K562 (cell line): ENCODE results near the gene KAT2B. TPM values are rescaled to one million over a fixed set of nuclear protein-coding genes. Genes with fewer than 3 reads are reported as not detected.

Experiments used
- CLOCK ChIP-seq: fragments of 250-450 bp; sonication (Bioruptor Pico); IDR thresholded peaks from 2 replicates; pipeline ENCODE4 v1.4.0; 2020; ENCODE audit warnings: mild to moderate bottlenecking, moderate library complexity, borderline replicate concordance
- HOMEZ ChIP-seq: fragments of 250-450 bp; sonication (Bioruptor Pico); IDR thresholded peaks from 2 replicates; pipeline ENCODE4 v1.4.0; 2020; ENCODE audit warnings: mild to moderate bottlenecking, moderate library complexity
- KDM4B ChIP-seq, 2 experiments: fragments of 450-650 bp in 1 of 2; sonication (generic) in 1 of 2; IDR thresholded peaks; 2 replicates each; pipeline ENCODE4 v1.6.1; 2016 to 2017; ENCODE audit warnings: borderline replicate concordance in 2 of 2, antibody characterized with exemption in 1 of 2, low read depth in 1 of 2, mild to moderate bottlenecking in 1 of 2
- RBM15 ChIP-seq: fragments of 200-400 bp; formaldehyde crosslinking; IDR thresholded peaks from 2 replicates; pipeline ENCODE4 v1.6.1; 2018; ENCODE audit warnings: mild to moderate bottlenecking, low read length, moderate library complexity; ENCODE audit not compliant: insufficient read depth
- SRSF9 ChIP-seq: fragments of 200-400 bp; formaldehyde crosslinking; IDR thresholded peaks from 2 replicates; pipeline ENCODE4 v1.6.1; 2017; ENCODE audit warnings: low read depth, low read length, borderline replicate concordance
- ZNF609 ChIP-seq: sonication (generic); formaldehyde crosslinking; IDR thresholded peaks from 2 replicates; pipeline ENCODE4 v1.8.1; 2023; ENCODE audit warnings: missing genetic modification reagents, mild to moderate bottlenecking, borderline replicate concordance
- polyA plus RNA-seq, 8 experiments: library from polyadenylated mRNA; depleted of rRNA in 4 of 8; stranded (reverse) in 5 of 8; unstranded in 3 of 8; fragments of >200 nt; fragmentation: Nextera tagmentation in 2 of 8; fragmentation: Illumina TruSeq in 1 of 8; extraction: Ambion mirVana in 2 of 8; extraction: Trizol in 1 of 8; gene quantifications; 2 replicates each; pipeline versions ENCODE4 v1.2.1 to v1.2.3, GENCODE V29; 2011 to 2014; ENCODE audit warnings: inconsistent platforms in 1 of 8, missing spikeins in 1 of 8
- total RNA-seq, 7 experiments: library from RNA; depleted of rRNA in 6 of 7; stranded (reverse); fragments of >200 nt in 6 of 7; fragmentation: Illumina TruSeq in 2 of 7; extraction: Trizol in 2 of 7; gene quantifications; 2 replicates each; pipeline versions ENCODE4 v1.2.1 to v1.2.3, GENCODE V29; 2011 to 2021; ENCODE audit warnings: low replicate concordance in 1 of 7
- TF ChIP-seq, protein P1 (sequence below), 2 experiments: fragments of 450-650 bp; formaldehyde crosslinking in 1 of 2; IDR thresholded peaks; 2 replicates each; pipeline versions ENCODE4 v1.4.0 to v1.6.1; 2014 to 2020; ENCODE audit warnings: mild to moderate bottlenecking in 2 of 2, borderline replicate concordance in 1 of 2, low read depth in 1 of 2

The KAT2B gene
- total and polyA plus RNA-seq, 9 of the 15 experiments (the other 6 are each of a cell fraction or from before 2014, with no cell fraction given) = 3.3 to 14.9 (median 12.2) TPM

- TF ChIP-seq, protein P1, sequence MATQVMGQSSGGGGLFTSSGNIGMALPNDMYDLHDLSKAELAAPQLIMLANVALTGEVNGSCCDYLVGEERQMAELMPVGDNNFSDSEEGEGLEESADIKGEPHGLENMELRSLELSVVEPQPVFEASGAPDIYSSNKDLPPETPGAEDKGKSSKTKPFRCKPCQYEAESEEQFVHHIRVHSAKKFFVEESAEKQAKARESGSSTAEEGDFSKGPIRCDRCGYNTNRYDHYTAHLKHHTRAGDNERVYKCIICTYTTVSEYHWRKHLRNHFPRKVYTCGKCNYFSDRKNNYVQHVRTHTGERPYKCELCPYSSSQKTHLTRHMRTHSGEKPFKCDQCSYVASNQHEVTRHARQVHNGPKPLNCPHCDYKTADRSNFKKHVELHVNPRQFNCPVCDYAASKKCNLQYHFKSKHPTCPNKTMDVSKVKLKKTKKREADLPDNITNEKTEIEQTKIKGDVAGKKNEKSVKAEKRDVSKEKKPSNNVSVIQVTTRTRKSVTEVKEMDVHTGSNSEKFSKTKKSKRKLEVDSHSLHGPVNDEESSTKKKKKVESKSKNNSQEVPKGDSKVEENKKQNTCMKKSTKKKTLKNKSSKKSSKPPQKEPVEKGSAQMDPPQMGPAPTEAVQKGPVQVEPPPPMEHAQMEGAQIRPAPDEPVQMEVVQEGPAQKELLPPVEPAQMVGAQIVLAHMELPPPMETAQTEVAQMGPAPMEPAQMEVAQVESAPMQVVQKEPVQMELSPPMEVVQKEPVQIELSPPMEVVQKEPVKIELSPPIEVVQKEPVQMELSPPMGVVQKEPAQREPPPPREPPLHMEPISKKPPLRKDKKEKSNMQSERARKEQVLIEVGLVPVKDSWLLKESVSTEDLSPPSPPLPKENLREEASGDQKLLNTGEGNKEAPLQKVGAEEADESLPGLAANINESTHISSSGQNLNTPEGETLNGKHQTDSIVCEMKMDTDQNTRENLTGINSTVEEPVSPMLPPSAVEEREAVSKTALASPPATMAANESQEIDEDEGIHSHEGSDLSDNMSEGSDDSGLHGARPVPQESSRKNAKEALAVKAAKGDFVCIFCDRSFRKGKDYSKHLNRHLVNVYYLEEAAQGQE (IDR thresholded peaks at IDR 0.05; ENCODE audit: borderline replicate concordance) = no peak
- TF ChIP-seq, protein P1 (CRISPR knock-in tag; IDR thresholded peaks at IDR 0.05; ENCODE audit: low read depth) = no peak
- TF ChIP-seq SRSF9 = no peak
- no peak for TF ChIP-seq ZNF609 (CRISPR knock-in tag)
- no peak for TF ChIP-seq KDM4B (IDR thresholded peaks at IDR 0.05; ENCODE audit: borderline replicate concordance in 2 of 2, low read depth in 1 of 2)
- TF ChIP-seq RBM15 = no peak
- no peak for TF ChIP-seq HOMEZ
- no peak for TF ChIP-seq CLOCK
Measured at GRCh38 chr3:20038699-20039465, 1.4 kb upstream of the KAT2B start (continued).
